Measurements from ENCODE around the gene SLC36A4. TPM values are rescaled to one million over a fixed set of nuclear protein-coding genes. Genes with fewer than 3 reads are reported as not detected.

Gene SLC36A4
- total RNA-seq, 2 donors from 2014 or later: 9.5 to 15.1 TPM

DNA sequence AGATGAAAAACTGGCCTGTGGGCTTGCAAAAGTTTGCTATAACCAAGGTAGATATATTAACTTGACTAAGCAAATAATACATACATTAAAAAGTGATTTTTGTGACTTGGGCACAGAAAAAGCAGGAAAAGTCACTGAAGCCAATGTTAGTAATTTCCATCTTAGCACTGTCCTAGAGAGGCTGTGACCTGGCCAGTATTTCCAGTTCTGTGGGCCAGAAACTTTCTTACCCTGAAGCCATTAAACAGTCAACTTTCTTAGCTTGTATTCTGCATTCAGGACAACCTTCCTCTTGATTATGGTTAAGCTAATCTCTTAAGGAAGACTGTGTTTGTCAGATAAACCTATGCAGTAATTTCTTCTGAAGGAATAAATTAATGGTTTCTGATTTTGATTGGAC is 22.3 kb upstream of the SLC36A4 start:
- H3K4me1 ChIP-seq: no peaks in the 10 kb centered on the region
- no peak for DNase-seq
- no peak overlapping the region for H3K27ac ChIP-seq
- H3K36me3 ChIP-seq: no peaks in the 10 kb centered on the region
- H3K9me3 ChIP-seq: no peaks in the 10 kb centered on the region
- H3K9ac ChIP-seq (ENCODE audit: low read depth in 2 of 2, low read length in 2 of 2): no peak overlapping the region
- intact Hi-C loops (cut with DNase I): no loop called here
- no peaks in the 10 kb centered on the region for H3K27me3 ChIP-seq
- TF ChIP-seq, protein P1, sequence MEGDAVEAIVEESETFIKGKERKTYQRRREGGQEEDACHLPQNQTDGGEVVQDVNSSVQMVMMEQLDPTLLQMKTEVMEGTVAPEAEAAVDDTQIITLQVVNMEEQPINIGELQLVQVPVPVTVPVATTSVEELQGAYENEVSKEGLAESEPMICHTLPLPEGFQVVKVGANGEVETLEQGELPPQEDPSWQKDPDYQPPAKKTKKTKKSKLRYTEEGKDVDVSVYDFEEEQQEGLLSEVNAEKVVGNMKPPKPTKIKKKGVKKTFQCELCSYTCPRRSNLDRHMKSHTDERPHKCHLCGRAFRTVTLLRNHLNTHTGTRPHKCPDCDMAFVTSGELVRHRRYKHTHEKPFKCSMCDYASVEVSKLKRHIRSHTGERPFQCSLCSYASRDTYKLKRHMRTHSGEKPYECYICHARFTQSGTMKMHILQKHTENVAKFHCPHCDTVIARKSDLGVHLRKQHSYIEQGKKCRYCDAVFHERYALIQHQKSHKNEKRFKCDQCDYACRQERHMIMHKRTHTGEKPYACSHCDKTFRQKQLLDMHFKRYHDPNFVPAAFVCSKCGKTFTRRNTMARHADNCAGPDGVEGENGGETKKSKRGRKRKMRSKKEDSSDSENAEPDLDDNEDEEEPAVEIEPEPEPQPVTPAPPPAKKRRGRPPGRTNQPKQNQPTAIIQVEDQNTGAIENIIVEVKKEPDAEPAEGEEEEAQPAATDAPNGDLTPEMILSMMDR (IDR thresholded peaks at IDR 0.05): no peak
- no peak overlapping the region for H3K4me3 ChIP-seq

DNA sequence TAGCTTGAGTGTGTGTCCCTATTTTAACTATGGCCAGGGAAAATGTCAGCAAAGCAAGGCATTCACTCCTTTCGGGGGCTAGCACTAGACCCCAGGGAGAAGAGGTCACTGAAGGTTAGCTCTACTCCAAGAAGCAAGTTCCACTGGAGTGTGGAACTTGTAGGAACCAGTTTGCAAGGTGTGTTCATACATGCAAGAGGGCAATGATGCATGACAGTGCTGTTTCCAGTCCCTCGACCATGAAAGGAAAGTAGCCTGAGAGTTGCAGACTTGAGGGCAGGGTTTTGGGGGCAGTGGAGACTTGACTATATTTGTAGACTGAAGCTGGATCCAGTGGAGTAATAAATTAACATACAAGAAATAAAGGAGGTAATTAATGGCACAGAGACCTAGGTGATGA is 21.6 kb upstream of the SLC36A4 start:
- no peaks in the 10 kb centered on the region for H3K4me1 ChIP-seq
- H3K27ac ChIP-seq: no peak overlapping the region
- no peak for DNase-seq
- no peaks in the 10 kb centered on the region for H3K36me3 ChIP-seq
- no peaks in the 10 kb centered on the region for H3K27me3 ChIP-seq
- no peak overlapping the region for H3K4me3 ChIP-seq
- TF ChIP-seq, protein P1 (IDR thresholded peaks at IDR 0.05): no peak
- H3K9ac ChIP-seq (ENCODE audit: low read depth in 2 of 2, low read length in 2 of 2): no peak overlapping the region
- intact Hi-C loops (cut with DNase I): no loop called here
- H3K9me3 ChIP-seq: no peaks in the 10 kb centered on the region

DNA sequence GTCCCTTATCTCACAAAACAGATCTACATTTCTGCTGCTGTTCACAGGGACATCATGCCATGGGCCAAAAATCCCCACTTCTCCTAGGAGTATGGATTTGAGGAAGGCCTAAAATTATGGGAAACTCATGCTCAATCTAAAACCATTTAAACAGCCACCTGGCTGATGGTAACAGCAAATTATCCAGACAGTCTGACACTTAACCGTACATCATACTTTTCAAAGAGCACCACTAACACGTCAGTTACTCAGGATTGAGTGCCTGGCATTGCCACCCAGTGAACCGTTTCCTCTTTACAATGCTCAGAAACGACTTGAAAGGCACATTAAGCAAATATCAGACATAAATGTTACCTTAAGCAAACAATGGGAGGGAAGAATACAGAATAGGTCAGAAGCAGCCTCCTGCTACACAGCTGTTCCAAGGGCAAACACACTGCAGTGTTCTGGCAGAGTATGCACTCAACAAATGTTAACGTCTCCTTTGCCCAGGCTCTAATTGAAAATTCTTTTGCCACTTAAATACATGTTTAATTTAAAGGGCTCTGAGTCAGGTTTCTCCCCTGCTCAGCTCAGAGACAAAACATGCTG is 18.8 kb upstream of the SLC36A4 start:
- Histone ChIP-seq H3K36me3 (no peaks in the 10 kb centered on the region), H3K9ac (ENCODE audit: low read depth in 2 of 2, low read length in 2 of 2) (no peak overlapping the region), H3K9me3 (no peaks in the 10 kb centered on the region), H3K27ac (peak overlapping the region; percentile 13), H3K4me3 (no peak overlapping the region), H3K27me3 (no peaks in the 10 kb centered on the region), H3K4me1 (no peaks in the 10 kb centered on the region)
- intact Hi-C loops (cut with DNase I): no loop called here
- DNase-seq: peak; percentile 32
- TF ChIP-seq, protein P1 (IDR thresholded peaks at IDR 0.05): no peak

DNA sequence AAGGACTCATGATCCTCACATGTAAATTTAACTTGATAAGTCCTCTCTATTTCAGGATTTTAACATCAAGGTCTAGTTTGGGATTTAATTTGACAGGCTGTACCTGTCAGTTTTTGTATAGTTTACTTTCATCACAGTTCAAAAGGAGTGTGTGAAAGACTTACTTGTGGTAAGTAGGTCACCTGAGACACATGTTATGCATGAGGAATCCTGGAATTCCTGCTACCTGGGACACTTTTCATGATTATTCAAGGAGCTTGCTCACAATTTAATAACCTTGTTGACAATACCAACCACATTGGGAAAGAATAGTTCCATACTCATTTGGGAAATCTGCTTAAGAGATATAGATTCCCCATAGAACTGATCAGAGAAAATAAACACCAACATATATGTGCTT is 15.8 kb upstream of the SLC36A4 start:
- no peak for DNase-seq
- Histone ChIP-seq H3K9me3 (no peaks in the 10 kb centered on the region), H3K36me3 (no peaks in the 10 kb centered on the region), H3K4me3 (no peak overlapping the region), H3K9ac (ENCODE audit: low read depth in 2 of 2, low read length in 2 of 2) (no peak overlapping the region), H3K27me3 (no peaks in the 10 kb centered on the region), H3K4me1 (no peaks in the 10 kb centered on the region), H3K27ac (no peak overlapping the region)
- intact Hi-C loops (cut with DNase I): no loop called here
- TF ChIP-seq, protein P1 (IDR thresholded peaks at IDR 0.05): no peak

DNA sequence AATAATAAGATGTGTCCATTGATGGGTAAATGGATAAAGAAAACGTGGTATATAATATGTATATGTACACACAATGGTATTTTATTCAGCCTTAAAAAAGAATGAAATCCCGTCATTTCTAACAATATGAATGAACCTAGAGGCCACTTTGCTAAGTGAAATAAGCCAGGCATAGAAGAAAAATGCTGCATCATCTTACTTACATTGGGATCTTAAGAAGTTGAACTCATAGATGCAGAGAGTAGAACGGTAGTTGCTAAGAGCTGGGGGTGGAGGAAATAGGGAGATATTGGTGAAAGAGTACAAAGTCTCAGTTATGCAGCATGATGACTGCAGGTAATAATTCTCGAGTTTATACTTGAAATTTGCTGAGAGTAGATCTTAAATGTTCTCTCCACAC is 14.3 kb upstream of the SLC36A4 start:
- intact Hi-C loops (cut with DNase I): no loop called here
- no peaks in the 10 kb centered on the region for H3K27me3 ChIP-seq
- no peak for DNase-seq
- no peak overlapping the region for H3K9ac ChIP-seq (ENCODE audit: low read depth in 2 of 2, low read length in 2 of 2)
- TF ChIP-seq, protein P1 (IDR thresholded peaks at IDR 0.05): no peak
- no peaks in the 10 kb centered on the region for H3K9me3 ChIP-seq
- no peak overlapping the region for H3K4me3 ChIP-seq
- no peaks in the 10 kb centered on the region for H3K4me1 ChIP-seq
- no peak overlapping the region for H3K27ac ChIP-seq
- no peaks in the 10 kb centered on the region for H3K36me3 ChIP-seq

All from colonic mucosa (tissue), 4 donors.